Activated T-cell treated with anti-CD3 and anti-CD28 coated beads, Interleukin-2, amount 50 U/mL, for 24 hours (primary cell): ENCODE data around the gene TAS2R16.

ENCODE experiments used
- DNase-seq: peaks from one replicate; pipeline ENCODE4 v3.0.0-alpha.2; 2020
- H3K27ac Mint-ChIP-seq: 2 replicates; pipeline ENCODE4 v1.8.0; 2020; ENCODE audit warnings: mild to moderate bottlenecking, mixed read lengths
- H3K27me3 Mint-ChIP-seq: 2 replicates; pipeline ENCODE4 v1.8.0; 2020; ENCODE audit warnings: mixed read lengths
- H3K36me3 Mint-ChIP-seq: 2 replicates; pipeline ENCODE4 v1.8.0; 2020; ENCODE audit warnings: low read depth, mixed read lengths
- H3K4me1 Mint-ChIP-seq: 2 replicates; pipeline ENCODE4 v1.8.0; 2020; ENCODE audit warnings: low read depth, mixed read lengths
- H3K4me3 Mint-ChIP-seq: 2 replicates; pipeline ENCODE4 v1.8.0; 2020; ENCODE audit warnings: mild to moderate bottlenecking, moderate library complexity, mixed read lengths
- H3K9me3 Mint-ChIP-seq: 2 replicates; pipeline ENCODE4 v1.8.0; 2020; ENCODE audit warnings: mixed read lengths

Gene TAS2R16

GRCh38 chr7:122995600-122995999, at the start of gene TAS2R16:
Gene TAS2R16, minus strand, starts transcription at chr7:122995700. Its CDS starts 66 bp downstream, at chr7:122995634.
- Mint-ChIP-seq H3K9me3 (peaks cover 13% of the 10 kb centered on the region), H3K36me3 (no peaks in the 10 kb centered on the region)

GRCh38 chr7:123043642-123044041, 48.1 kb upstream of the TAS2R16 start:
- Mint-ChIP-seq H3K27ac (no peak overlapping the region), H3K4me3 (no peak overlapping the region), H3K36me3 (no peaks in the 10 kb centered on the region), H3K4me1 (no peaks in the 10 kb centered on the region), H3K27me3 (no peaks in the 10 kb centered on the region), H3K9me3 (peaks cover 13% of the 10 kb centered on the region)
- DNase-seq: no peak

More at GRCh38 chr7:122995600-122995999, at the start of gene TAS2R16:
- no peaks in the 10 kb centered on the region for H3K4me1 Mint-ChIP-seq
- no peak within 1 kb of the TSS for H3K4me3 Mint-ChIP-seq
- H3K27ac Mint-ChIP-seq: no peak within 1 kb of the TSS
- no peak for DNase-seq
- no peaks in the 10 kb centered on the region for H3K27me3 Mint-ChIP-seq

GRCh38 chr7:123041101-123041500, 45.6 kb upstream of the TAS2R16 start:
- Mint-ChIP-seq H3K27ac (no peak overlapping the region), H3K4me3 (no peak overlapping the region), H3K4me1 (no peaks in the 10 kb centered on the region), H3K36me3 (no peaks in the 10 kb centered on the region), H3K9me3 (peaks cover 8% of the 10 kb centered on the region), H3K27me3 (no peaks in the 10 kb centered on the region)
- DNase-seq: no peak

GRCh38 chr7:123039269-123039668, 43.8 kb upstream of the TAS2R16 start:
- DNase-seq: no peak
- Mint-ChIP-seq H3K4me3 (no peak overlapping the region), H3K27me3 (no peaks in the 10 kb centered on the region), H3K9me3 (peaks cover 4% of the 10 kb centered on the region), H3K4me1 (no peaks in the 10 kb centered on the region), H3K27ac (no peak overlapping the region), H3K36me3 (no peaks in the 10 kb centered on the region)

GRCh38 chr7:123034106-123034505, 38.6 kb upstream of the TAS2R16 start:
- no peak overlapping the region for H3K4me3 Mint-ChIP-seq
- no peak for DNase-seq
- H3K27me3 Mint-ChIP-seq: no peaks in the 10 kb centered on the region
- H3K36me3 Mint-ChIP-seq: no peaks in the 10 kb centered on the region
- no peaks in the 10 kb centered on the region for H3K4me1 Mint-ChIP-seq
- no peak overlapping the region for H3K27ac Mint-ChIP-seq
- peaks cover 22% of the 10 kb centered on the region for H3K9me3 Mint-ChIP-seq

- Mint-ChIP-seq H3K9me3 (peaks cover 26% of the 10 kb centered on the region), H3K4me1 (no peaks in the 10 kb centered on the region), H3K36me3 (no peaks in the 10 kb centered on the region), H3K27ac (no peak overlapping the region), H3K4me3 (no peak overlapping the region), H3K27me3 (no peaks in the 10 kb centered on the region)
- no peak for DNase-seq
Measured at GRCh38 chr7:123030631-123031030, 35.1 kb upstream of the TAS2R16 start.

- no peaks in the 10 kb centered on the region for H3K27me3 Mint-ChIP-seq
- peaks cover 26% of the 10 kb centered on the region for H3K9me3 Mint-ChIP-seq
- no peak overlapping the region for H3K27ac Mint-ChIP-seq
- no peak overlapping the region for H3K4me3 Mint-ChIP-seq
- no peak for DNase-seq
- H3K36me3 Mint-ChIP-seq: no peaks in the 10 kb centered on the region
- no peaks in the 10 kb centered on the region for H3K4me1 Mint-ChIP-seq
Measured at GRCh38 chr7:123028339-123028738, 32.8 kb upstream of the TAS2R16 start.

GRCh38 chr7:123026251-123026650, 30.8 kb upstream of the TAS2R16 start:
- Mint-ChIP-seq H3K27ac (no peak overlapping the region), H3K4me1 (no peaks in the 10 kb centered on the region)

GRCh38 chr7:123024989-123025758, 29.7 kb upstream of the TAS2R16 start:
- no peaks in the 10 kb centered on the region for H3K36me3 Mint-ChIP-seq
- peaks cover 23% of the 10 kb centered on the region for H3K9me3 Mint-ChIP-seq
- DNase-seq: no peak
- no peaks in the 10 kb centered on the region for H3K4me1 Mint-ChIP-seq
- H3K27ac Mint-ChIP-seq: no peak overlapping the region
- H3K4me3 Mint-ChIP-seq: no peak overlapping the region
- no peaks in the 10 kb centered on the region for H3K27me3 Mint-ChIP-seq

More at GRCh38 chr7:123026251-123026650, 30.8 kb upstream of the TAS2R16 start:
- peaks cover 28% of the 10 kb centered on the region for H3K9me3 Mint-ChIP-seq
- no peaks in the 10 kb centered on the region for H3K27me3 Mint-ChIP-seq
- no peak overlapping the region for H3K4me3 Mint-ChIP-seq
- no peaks in the 10 kb centered on the region for H3K36me3 Mint-ChIP-seq
- DNase-seq: no peak

GRCh38 chr7:123023126-123023525, 27.6 kb upstream of the TAS2R16 start:
- DNase-seq: no peak
- Mint-ChIP-seq H3K27ac (no peak overlapping the region), H3K27me3 (no peaks in the 10 kb centered on the region)

GRCh38 chr7:123022576-123022975, 27.1 kb upstream of the TAS2R16 start:
- Mint-ChIP-seq H3K4me1 (no peaks in the 10 kb centered on the region), H3K27ac (no peak overlapping the region), H3K27me3 (no peaks in the 10 kb centered on the region), H3K4me3 (no peak overlapping the region), H3K36me3 (no peaks in the 10 kb centered on the region), H3K9me3 (peaks cover 19% of the 10 kb centered on the region)
- DNase-seq: no peak

More at GRCh38 chr7:123023126-123023525, 27.6 kb upstream of the TAS2R16 start:
- Mint-ChIP-seq H3K4me3 (no peak overlapping the region), H3K36me3 (no peaks in the 10 kb centered on the region), H3K9me3 (peaks cover 18% of the 10 kb centered on the region), H3K4me1 (no peaks in the 10 kb centered on the region)

GRCh38 chr7:123012435-123012834, 16.9 kb upstream of the TAS2R16 start:
- DNase-seq: no peak
- Mint-ChIP-seq H3K27ac (no peak overlapping the region), H3K4me3 (no peak overlapping the region), H3K4me1 (no peaks in the 10 kb centered on the region), H3K27me3 (no peaks in the 10 kb centered on the region), H3K36me3 (no peaks in the 10 kb centered on the region), H3K9me3 (peaks cover 15% of the 10 kb centered on the region)

- Mint-ChIP-seq H3K9me3 (peaks cover 15% of the 10 kb centered on the region), H3K4me1 (no peaks in the 10 kb centered on the region), H3K36me3 (no peaks in the 10 kb centered on the region), H3K27ac (no peak overlapping the region), H3K4me3 (no peak overlapping the region), H3K27me3 (no peaks in the 10 kb centered on the region)
- DNase-seq: no peak
Measured at GRCh38 chr7:123011766-123012369, 16.4 kb upstream of the TAS2R16 start.

GRCh38 chr7:123004931-123005330, 9.4 kb upstream of the TAS2R16 start:
- Mint-ChIP-seq H3K9me3 (peaks cover 8% of the 10 kb centered on the region), H3K4me1 (no peaks in the 10 kb centered on the region), H3K4me3 (no peak overlapping the region), H3K36me3 (no peaks in the 10 kb centered on the region), H3K27me3 (no peaks in the 10 kb centered on the region), H3K27ac (no peak overlapping the region)
- no peak for DNase-seq

GRCh38 chr7:123003539-123004126, 8.1 kb upstream of the TAS2R16 start:
- no peaks in the 10 kb centered on the region for H3K4me1 Mint-ChIP-seq
- peaks cover 8% of the 10 kb centered on the region for H3K9me3 Mint-ChIP-seq
- H3K36me3 Mint-ChIP-seq: no peaks in the 10 kb centered on the region
- H3K27me3 Mint-ChIP-seq: no peaks in the 10 kb centered on the region
- DNase-seq: no peak
- H3K27ac Mint-ChIP-seq: no peak overlapping the region
- no peak overlapping the region for H3K4me3 Mint-ChIP-seq
